Progenitor cell of endocrine pancreas (in vitro differentiated cells): ENCODE data around the gene IL11RA. TPM values are rescaled to one million over a fixed set of nuclear protein-coding genes. Genes with fewer than 3 reads are reported as not detected.
A peak's percentile ranks its signal among the peaks of the same experiment; 100 is the strongest.

Experiments used
- DNase-seq: peaks from one replicate; pipeline ENCODE4 v3.0.0; 2021; ENCODE audit warnings: low spot score; ENCODE audit not compliant: unreplicated experiment
- H3K27ac Mint-ChIP-seq: 2 replicates; pipeline ENCODE4 v1.8.0; 2021; ENCODE audit warnings: mild to moderate bottlenecking, moderate library complexity, mixed read lengths
- H3K27me3 Mint-ChIP-seq: 2 replicates; pipeline ENCODE4 v1.8.0; 2021; ENCODE audit warnings: mixed read lengths
- H3K36me3 Mint-ChIP-seq: 2 replicates; pipeline ENCODE4 v1.8.0; 2022; ENCODE audit warnings: mixed read lengths; ENCODE audit not compliant: insufficient read depth
- H3K4me1 Mint-ChIP-seq: 2 replicates; pipeline ENCODE4 v1.8.0; 2021; ENCODE audit warnings: low read depth, mixed read lengths
- H3K4me3 Mint-ChIP-seq: 2 replicates; pipeline ENCODE4 v1.8.0; 2021; ENCODE audit warnings: low read depth, mild to moderate bottlenecking, moderate library complexity, mixed read lengths
- H3K9me3 Mint-ChIP-seq: 2 replicates; pipeline ENCODE4 v1.8.0; 2021; ENCODE audit warnings: low read depth, mixed read lengths
- total RNA-seq: library from RNA; stranded (reverse); gene quantifications from 2 replicates; pipeline ENCODE4 v1.2.1, GENCODE V29; 2021
- TF ChIP-seq, protein P1 (sequence below): fragments of 200-600 bp; sonication (generic); IDR thresholded peaks from one replicate; pipeline ENCODE4 v1.5.0; 2021; ENCODE audit warnings: antibody characterized with exemption, mild to moderate bottlenecking; ENCODE audit not compliant: unreplicated experiment

IL11RA gene
- total RNA-seq, 1 donor from 2014 or later, result 27.5 TPM

DNA sequence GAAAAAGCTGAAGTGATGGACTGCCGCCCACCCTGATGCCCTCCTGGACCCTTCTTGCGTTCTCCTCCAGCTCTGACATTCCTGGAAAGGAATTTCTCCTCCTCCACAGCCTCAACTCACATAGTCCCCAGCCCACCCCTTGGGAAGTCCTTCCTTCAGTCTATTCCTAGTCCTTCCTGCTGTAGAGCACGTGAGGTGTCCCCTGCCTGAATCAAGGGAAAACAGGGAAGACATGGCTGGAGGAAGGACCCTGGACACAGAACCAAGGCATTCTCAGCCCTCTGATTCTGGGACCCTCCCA, 26.8 kb upstream of the IL11RA start:
- H3K27me3 Mint-ChIP-seq, result peaks cover 23% of the 10 kb centered on the region
- TF ChIP-seq, protein P1, sequence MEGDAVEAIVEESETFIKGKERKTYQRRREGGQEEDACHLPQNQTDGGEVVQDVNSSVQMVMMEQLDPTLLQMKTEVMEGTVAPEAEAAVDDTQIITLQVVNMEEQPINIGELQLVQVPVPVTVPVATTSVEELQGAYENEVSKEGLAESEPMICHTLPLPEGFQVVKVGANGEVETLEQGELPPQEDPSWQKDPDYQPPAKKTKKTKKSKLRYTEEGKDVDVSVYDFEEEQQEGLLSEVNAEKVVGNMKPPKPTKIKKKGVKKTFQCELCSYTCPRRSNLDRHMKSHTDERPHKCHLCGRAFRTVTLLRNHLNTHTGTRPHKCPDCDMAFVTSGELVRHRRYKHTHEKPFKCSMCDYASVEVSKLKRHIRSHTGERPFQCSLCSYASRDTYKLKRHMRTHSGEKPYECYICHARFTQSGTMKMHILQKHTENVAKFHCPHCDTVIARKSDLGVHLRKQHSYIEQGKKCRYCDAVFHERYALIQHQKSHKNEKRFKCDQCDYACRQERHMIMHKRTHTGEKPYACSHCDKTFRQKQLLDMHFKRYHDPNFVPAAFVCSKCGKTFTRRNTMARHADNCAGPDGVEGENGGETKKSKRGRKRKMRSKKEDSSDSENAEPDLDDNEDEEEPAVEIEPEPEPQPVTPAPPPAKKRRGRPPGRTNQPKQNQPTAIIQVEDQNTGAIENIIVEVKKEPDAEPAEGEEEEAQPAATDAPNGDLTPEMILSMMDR, result no peak

DNA sequence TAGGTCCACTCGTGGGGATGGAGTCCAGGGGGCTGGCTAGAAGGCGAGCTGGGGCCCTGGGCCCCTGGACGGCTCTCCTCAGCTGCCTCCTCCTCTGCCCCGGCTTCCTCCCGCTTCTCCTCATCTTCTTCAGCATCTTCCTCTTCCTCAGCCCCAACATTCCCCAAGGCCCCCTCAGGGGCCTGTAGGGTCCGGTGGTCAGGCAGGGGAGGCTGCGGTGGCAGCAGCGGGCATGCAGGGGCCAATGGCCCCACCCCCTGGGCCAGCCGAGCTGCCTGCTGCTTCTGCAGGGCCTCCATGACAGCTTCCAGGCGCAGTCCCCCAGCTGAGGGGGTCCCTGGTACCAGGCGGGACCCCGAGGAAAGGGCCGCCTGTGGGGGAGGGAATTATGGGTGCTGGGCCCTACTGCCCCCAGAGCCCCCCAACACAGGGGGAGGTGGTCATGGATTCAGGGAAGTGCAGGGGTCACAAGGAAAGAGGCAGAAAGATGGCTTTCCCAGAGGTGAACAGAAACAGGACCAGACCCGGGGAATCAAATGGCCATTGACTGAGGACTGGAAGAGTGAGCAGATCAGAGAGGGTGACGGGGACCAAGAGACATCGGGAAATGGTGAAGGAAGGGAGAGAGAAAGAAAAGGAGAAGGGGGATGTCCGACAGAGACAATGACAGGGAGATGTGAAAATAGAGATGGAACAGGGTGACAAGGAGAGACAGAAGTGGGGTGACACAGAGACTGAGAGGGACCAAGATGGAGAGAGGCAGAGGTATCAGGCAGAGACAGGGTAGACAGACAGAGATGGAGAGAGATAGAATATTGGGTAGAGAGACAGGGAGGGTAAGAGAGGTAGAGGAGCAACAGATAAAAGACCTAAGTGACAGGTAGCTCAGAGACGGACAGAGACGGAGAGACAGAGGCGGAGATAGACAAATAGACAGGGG, 24.0 kb upstream of the IL11RA start:
- Mint-ChIP-seq H3K27ac (peak overlapping the region; percentile 75), H3K4me3 (peak overlapping the region; percentile 77), H3K9me3 (no peaks in the 10 kb centered on the region), H3K4me1 (peaks cover 35% of the 10 kb centered on the region), H3K27me3 (peaks cover 37% of the 10 kb centered on the region), H3K36me3 (no peaks in the 10 kb centered on the region)
- DNase-seq, result no peak
- TF ChIP-seq, protein P1, result no peak

More for the DNA sequence above, 26.8 kb upstream of the IL11RA start:
- Mint-ChIP-seq H3K27ac (peak overlapping the region; percentile 68), H3K9me3 (no peaks in the 10 kb centered on the region), H3K36me3 (no peaks in the 10 kb centered on the region), H3K4me3 (peak overlapping the region; percentile 37), H3K4me1 (peaks cover 34% of the 10 kb centered on the region)
- DNase-seq, result no peak

DNA sequence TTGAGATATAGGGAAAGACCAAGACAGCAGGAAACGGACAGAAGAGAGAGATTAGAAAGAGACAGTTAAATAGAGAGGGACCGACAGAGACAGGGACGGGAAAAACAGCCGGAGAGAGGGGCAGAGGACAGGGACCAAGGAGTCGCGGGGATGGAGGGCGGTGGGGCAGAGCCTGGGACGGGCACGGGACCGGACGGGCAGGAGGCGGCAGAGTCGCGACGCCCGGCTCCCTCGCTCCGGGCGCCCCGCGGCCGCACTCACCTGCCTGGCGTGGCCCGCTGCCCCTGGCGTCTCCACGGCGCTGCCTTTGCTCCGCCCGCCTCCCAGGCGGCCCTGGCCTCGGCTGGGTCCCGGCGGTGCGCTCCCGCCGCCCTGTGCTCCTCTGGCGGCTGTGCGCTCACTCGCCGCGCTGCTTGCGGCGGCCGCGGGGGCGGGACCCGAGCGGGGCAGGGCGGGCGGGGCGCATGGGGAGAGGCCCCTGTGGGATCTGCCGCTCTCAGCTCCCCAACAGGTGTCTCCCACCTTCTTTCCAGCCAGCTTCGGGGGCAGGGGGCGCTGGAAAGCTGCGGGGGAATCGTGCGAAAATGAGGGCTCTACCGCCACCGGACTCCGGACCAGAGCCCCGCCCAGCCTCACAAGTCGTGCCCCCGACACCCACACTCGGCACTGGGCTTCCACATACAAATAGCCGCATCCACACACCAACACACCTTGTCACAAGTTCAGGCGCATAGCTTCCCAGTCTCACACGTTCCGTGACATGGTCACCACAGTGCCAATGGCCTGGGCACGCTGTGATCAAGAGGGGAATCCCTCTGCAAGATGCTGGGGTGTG, 23.1 kb upstream of the IL11RA start, which contains the start of gene ARID3C:
Gene ARID3C, minus strand, starts transcription at position 411 of the 835 bp plus-strand sequence. CDS start 1,052 bp downstream, outside the sequence.
- Mint-ChIP-seq H3K27me3 (peaks cover 37% of the 10 kb centered on the region), H3K4me1 (peaks cover 34% of the 10 kb centered on the region), H3K9me3 (no peaks in the 10 kb centered on the region), H3K27ac (peak within 1 kb of the TSS; percentile 75), H3K4me3 (peak within 1 kb of the TSS; percentile 77), H3K36me3 (peaks cover under 1% of the 10 kb centered on the region)
- peak; percentile 50 for DNase-seq
- TF ChIP-seq, protein P1, result no peak

DNA sequence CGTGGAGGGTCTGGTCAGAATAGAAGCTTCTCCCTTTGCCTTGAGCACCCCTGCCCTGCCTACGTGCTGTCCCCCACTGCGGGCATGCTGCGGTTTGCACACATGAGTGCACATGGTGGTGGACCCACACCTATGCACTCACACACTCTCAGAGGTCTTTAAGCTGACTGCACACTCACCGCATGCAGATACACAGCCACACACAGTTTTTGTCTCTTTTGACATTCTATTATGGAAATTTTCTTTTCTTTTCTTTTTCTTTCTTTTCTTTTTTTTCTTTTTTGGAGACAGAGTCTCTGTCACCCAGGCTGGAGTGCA, 22.5 kb upstream of the IL11RA start:
- peaks cover 33% of the 10 kb centered on the region for H3K4me1 Mint-ChIP-seq
- peaks cover 37% of the 10 kb centered on the region for H3K27me3 Mint-ChIP-seq
- H3K4me3 Mint-ChIP-seq, result peak overlapping the region; percentile 75
- no peak overlapping the region for H3K27ac Mint-ChIP-seq
- H3K36me3 Mint-ChIP-seq, result peaks cover 1% of the 10 kb centered on the region
- no peak for DNase-seq
- TF ChIP-seq, protein P1, result no peak
- no peaks in the 10 kb centered on the region for H3K9me3 Mint-ChIP-seq

DNA sequence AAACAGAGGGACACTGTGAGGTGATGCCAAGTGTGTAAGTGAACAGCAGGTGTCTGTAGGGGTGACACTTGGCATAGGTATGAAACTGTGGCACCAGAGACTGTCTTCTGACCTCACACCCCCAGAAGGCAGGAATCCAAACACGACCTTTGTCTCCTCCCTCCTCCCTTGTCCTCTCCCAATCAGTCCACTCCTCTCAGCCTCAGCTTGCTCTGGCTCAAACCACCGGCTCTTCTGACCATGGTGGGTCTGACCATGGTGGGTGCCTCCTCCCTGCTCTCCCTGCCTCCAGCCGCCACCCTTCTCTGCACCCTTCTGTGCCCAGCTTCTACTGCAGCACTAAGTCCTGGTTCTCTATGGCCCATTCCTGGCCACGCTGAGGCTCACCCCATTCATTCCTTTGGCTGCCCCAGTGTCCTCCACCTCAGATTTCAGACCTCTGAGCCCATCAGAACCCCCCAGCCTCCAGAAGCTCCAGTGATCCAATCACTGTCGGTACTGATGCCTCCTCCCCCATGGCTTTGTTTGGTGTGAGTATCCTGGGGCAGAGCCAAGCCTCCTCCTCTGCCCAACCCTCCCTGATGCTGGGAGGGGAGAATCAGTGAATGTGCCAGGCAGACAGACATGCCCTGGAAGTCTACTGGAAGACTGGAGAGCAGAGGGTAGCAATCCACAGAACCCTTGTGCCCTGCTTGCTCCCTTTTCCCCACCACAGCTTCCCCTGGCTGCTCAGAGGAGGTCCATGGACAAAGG, 21.4 kb upstream of the IL11RA start:
- peaks cover 30% of the 10 kb centered on the region for H3K4me1 Mint-ChIP-seq
- DNase-seq, result no peak
- no peaks in the 10 kb centered on the region for H3K9me3 Mint-ChIP-seq
- TF ChIP-seq, protein P1, result no peak
- peak overlapping the region; percentile 83 for H3K27ac Mint-ChIP-seq
- H3K27me3 Mint-ChIP-seq, result peaks cover 37% of the 10 kb centered on the region
- peaks cover 5% of the 10 kb centered on the region for H3K36me3 Mint-ChIP-seq
- peak overlapping the region; percentile 48 for H3K4me3 Mint-ChIP-seq
